Measurements from ENCODE around the gene C3orf52. TPM values are rescaled to one million over a fixed set of nuclear protein-coding genes. Genes with fewer than 3 reads are reported as not detected.

Gene C3orf52
- polyA plus RNA-seq, 1 donor: 8.0 TPM

- DNase-seq: no peak
These were observed 31.2 kb downstream of the C3orf52 start for GRCh38 chr3:112117415-112117814.

GRCh38 chr3:112117841-112118571, 31.8 kb downstream of the C3orf52 start:
- DNase-seq: no peak

- DNase-seq: no peak
These were observed 34.0 kb downstream of the C3orf52 start for GRCh38 chr3:112119962-112120836.

GRCh38 chr3:112121577-112122547, 35.7 kb downstream of the C3orf52 start:
- DNase-seq: no peak

- DNase-seq: no peak
These were observed 36.7 kb downstream of the C3orf52 start for GRCh38 chr3:112122870-112123269.

GRCh38 chr3:112123548-112123947, 37.4 kb downstream of the C3orf52 start:
- DNase-seq: no peak

- no peak for DNase-seq
These were observed 38.9 kb downstream of the C3orf52 start for GRCh38 chr3:112124907-112125607.

GRCh38 chr3:112126511-112126911, 40.3 kb downstream of the C3orf52 start:
- peak; percentile 66 for DNase-seq

- no peak for DNase-seq
These were observed 41.6 kb downstream of the C3orf52 start for GRCh38 chr3:112127522-112128494.

GRCh38 chr3:112128843-112129727, 42.9 kb downstream of the C3orf52 start:
- no peak for DNase-seq

- no peak for DNase-seq
These were observed 43.9 kb downstream of the C3orf52 start for GRCh38 chr3:112129925-112130637.

GRCh38 chr3:112130638-112130993, 44.4 kb downstream of the C3orf52 start:
- no peak for DNase-seq

- DNase-seq: no peak
These were observed 44.9 kb downstream of the C3orf52 start for GRCh38 chr3:112131111-112131510.

GRCh38 chr3:112132088-112132487, 45.9 kb downstream of the C3orf52 start:
- DNase-seq: no peak

- no peak for DNase-seq
These were observed 46.4 kb downstream of the C3orf52 start for GRCh38 chr3:112132554-112132953.

GRCh38 chr3:112132975-112133448, 46.8 kb downstream of the C3orf52 start, which contains the start of gene GCSAM:
GCSAM (minus strand) TSS chr3:112133248; CDS start chr3:112133120, 128 bp downstream.
- DNase-seq: no peak

- no peak for DNase-seq
These were observed 47.6 kb downstream of the C3orf52 start for GRCh38 chr3:112133626-112134334.

Measured in left kidney (tissue), 2 donors.